Fibroblast of the conjunctiva (primary cell): ENCODE data around the gene FAM83G.
"Not testable (repeated sequence)": the region's sequence is repeated elsewhere in the genome, so short reads cannot be mapped to it uniquely, and the experiment has no call there.

ENCODE experiments used
- DNase-seq: peaks from one replicate; pipeline ENCODE4 v3.0.0-alpha.2; 2010; ENCODE audit warnings: low read depth

FAM83G gene

DNA sequence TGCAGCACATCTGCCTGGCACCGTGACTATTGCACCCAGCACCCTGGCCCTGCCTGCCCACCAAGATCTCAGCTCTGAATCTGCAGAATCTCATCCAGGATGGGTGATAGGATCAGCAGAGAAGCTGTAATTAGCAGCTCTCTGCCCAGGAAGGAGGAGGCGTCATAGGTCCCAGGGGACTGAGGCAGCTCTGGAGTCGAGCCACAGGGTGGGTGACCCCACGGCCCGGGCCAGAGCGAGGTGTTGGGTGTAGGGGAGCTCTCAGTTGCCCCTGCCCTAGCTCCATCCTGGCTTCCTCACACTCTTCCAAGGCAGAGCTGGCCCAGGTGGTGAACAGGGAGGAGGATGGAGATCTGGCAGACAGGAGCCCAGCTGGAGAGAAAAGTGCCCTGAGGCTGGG lies 18.2 kb upstream of the FAM83G start:
- no peak for DNase-seq

DNA sequence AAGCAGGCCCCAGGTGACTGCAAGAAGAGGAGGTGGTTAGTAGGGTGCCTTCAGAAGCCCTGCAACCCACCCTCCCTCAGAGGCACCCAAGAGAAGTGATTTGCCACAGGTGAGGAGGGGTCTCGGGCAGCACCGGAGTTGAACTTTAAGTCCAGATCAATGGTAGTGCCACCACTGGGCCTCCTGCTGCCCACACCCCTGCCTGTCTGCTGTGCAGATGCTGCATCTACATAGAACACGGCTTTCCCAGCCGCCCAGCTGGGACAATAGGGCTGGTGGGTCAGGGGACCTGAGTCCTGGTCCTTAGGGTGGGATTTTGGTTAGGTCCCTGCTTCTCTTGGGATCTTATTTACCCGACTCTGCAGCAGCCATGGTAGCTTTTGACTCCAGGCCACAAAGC lies 17.6 kb upstream of the FAM83G start:
- no peak for DNase-seq

DNA sequence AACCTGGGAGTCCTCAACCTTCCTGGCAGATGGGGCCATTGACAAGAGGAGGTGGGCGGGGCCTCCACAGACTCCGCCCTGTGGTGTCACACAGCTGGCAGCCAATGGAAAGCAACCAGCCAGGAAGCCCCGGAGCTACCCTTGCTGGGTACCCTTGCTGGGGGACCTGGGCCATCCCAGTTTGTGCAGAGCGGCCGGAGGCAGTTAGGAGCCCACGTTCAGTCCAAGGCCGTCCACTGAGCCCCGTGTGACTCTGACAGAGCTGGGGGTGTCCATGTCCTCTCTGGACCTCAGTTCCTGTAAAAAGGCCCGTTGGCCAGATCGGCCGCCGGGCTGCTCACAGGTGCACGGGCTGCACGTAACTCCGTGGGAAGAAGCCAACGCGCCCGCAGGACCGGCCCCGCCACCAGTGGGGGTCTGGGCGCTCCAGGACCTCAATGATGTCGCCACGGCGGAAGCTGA lies 17.1 kb upstream of the FAM83G start:
- no peak for DNase-seq

DNA sequence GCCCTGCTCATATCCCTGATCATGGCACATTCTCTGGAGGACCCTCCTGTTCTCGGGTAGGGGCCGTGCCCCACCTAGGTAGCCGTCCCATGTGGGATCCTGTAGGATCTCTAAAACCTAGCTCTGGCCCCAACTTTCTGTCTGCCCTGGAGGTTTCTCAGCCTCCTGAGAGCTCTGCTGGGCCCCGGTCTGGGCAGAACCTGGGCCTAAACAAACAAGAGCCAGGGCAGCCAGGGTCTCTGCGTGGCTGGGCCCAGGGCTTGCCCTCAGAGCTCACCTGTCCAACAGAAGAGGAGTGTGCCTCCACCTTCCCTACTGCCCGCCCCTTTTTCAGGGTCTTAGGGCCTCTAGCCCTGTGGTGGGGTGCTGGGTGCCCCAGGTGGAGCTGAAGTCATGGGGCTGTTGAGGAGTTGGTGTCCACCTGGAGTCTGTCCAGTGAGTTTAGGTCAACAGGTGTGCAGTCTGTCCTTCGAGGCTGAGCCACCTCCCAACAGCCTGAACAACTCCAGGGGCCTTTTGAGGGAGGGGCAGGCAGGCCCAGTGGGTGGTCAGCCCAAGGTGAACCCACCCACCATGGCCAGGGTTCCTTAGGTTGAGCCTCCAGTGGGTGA lies 16.6 kb upstream of the FAM83G start:
- DNase-seq = not testable (repeated sequence)

DNA sequence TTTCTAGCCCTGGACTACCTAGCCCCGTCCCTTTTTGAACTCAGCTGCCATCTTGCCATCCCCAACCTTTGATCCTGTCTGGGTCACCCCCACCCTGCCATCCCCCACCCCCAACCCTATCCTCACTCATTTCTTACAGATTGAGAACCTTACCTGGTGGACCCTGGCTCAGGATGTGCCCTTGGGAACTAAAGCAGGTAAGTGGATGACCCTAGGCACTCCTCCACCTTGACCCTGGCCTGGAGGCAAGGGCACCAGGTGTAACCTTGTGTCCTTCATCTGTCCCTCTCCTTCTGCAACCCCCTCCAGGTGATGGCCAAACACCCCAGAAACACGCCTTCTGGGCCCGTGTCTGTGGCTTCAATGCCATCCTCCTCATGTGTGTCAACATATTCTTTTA lies 15.5 kb upstream of the FAM83G start:
- DNase-seq = no peak

DNA sequence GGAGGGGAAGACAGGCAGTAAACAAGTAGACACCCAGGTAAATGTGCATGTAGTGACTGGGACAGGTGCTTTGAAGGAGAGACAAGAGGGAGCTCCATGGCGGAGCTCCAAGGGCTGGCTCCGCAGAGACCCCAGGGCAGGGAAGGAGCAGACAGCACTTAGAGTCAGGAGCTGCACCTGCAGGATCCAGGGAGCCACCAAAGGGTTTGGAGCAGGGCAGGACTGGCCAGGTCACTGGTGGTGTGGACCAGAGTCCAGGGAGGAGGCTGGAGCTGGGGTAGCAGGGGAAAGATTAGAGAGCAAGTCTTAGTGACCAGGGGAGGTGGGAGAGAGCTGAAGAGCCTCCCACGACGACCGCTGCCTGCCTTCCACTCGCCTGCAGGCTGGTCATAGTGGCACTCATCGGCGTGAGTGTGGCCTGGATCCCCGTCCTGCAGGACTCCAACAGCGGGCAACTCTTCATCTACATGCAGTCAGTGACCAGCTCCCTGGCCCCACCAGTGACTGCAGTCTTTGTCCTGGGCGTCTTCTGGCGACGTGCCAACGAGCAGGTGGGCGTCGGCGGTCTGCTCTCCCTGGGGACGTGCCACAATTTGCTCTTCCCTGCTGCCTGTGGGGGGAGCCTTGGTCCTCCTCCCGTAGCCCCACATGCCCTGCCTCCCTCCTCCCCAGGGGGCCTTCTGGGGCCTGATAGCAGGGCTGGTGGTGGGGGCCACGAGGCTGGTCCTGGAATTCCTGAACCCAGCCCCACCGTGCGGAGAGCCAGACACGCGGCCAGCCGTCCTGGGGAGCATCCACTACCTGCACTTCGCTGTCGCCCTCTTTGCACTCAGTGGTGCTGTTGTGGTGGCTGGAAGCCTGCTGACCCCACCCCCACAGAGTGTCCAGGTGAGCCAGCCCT lies 14.7 kb upstream of the FAM83G start:
- no peak for DNase-seq

DNA sequence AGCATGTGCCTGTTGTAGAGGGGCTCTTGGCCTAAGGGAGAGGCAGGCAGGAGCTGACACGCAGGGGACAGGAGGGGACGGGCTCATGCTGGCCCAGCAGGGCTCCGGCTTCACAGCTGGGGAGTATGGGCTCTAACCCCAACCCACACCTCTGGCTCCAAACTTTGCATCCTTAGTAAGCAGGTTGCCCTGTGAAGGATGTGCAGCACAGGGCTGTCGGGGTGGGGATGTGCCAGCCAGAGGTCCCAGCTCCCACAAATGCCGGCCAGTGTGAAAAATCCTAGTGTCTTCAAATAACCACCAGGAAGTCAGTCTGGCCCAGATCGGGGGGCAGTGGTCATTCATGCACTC lies 14.0 kb upstream of the FAM83G start:
- DNase-seq = no peak

DNA sequence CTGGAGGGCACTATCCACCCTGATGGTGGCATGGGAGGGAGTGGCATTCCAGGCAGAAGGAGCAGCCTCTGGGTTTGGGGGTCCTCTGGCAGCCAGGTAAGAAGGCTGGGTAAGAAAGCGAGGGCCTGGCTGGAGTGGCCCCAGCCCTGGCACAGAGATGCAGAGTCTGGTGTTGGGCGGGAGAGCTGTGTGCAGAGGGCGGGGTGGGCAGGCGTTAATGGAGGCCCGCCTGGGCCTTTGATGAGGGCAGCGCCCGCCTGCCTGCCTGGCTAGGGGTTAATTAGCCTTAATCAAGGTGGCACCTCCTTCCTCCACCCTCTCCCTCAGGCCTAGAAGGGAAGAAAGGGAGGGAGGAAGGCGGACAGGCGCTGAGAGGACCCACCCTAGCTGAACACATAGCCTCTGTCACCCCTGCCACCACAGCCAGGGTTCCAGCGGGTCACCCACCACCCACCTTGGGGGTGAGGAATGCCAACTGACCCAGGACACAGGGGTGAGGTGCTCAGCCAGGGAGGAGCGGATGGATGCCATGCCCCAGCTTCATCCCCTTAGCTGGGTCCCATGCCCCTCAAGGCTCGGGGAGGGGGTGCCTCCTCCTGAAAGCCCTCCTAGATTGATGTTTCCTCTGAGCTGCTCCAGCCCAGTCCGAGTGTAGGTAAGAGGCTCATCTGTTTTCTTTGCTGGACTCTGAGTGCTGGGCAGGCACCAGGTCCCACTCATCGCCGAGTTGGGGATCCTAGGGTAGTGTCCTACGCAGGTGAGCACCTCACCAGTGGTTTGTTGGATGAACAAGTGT lies 13.4 kb upstream of the FAM83G start:
- DNase-seq = no peak

DNA sequence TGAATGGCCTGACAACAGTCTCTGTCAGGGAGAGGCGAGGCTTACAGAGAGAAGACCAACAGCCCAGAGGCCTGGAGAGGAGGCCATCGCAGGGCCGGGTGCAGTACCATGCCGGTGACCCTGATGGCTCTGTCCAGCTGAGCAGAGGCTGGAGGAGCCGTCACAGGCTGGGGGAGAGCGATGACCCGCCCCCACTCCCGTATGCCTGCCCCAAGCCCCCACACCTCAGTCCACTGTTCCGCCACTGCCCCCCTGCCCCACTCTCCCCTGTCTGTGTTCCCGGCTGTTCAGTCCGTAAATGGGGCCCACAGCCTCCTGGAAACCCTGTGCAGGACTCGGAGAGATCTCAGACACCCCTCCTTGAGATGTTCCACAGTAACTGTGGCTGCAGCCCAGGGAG lies 12.8 kb upstream of the FAM83G start:
- DNase-seq = no peak

DNA sequence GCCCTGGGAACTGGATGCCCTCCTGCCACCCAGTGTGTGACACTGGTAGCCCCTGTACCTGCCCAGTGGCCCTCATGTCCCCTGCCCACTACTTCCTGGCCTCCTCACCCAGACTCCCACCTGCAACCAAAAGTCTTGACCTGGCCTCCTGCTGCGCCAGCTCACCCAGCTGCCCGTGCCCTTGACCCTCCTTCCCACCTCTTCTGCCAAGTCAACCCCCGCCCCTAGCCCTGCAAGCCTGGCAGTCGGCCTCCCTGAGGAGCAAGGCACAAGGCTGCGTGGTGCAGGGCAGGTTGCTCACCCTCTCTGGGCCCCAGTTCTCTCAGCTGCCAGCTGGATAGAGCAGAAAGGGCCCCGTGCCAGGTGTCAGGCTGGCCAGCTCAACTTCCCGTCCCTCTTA lies 12.3 kb upstream of the FAM83G start:
- no peak for DNase-seq

DNA sequence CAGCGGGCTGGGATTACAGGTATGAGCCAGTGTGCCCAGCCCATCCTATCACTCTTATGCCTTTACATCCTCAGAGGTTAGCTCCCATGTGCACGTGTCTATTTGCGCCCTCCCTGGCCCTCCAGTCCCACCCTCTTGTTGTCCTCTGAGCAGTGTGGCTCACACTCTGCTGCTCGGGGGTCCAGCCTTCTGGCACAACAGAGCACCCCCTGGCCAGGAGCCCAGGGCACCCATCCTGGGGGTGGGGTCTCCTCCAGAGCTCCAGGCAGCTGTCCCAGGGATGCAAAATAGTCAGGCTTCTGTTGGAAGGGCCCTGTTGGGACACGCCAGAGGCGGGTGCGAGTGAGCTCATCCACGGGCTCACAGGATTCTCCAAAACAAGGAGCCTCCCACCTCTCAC lies 11.7 kb upstream of the FAM83G start:
- no peak for DNase-seq

DNA sequence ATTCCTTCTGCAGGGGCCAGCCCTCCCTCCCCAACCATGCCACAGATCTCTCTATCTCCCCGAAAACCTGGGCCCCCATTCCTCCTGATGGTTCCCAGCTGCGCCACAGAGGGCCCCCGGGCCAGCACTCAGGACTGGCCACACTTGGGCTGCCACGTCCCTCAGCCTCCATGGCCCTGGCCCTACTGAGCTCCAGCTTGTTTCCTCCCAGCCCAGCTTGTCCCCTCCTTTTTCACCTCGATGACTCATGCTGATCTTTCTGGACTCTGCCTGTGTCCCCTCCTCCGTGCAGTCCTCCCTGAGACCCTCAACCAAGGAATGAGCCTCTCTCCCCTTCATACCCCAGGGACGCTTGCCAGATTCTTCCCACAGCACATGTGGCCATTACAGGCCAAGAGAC lies 10.9 kb upstream of the FAM83G start:
- no peak for DNase-seq

DNA sequence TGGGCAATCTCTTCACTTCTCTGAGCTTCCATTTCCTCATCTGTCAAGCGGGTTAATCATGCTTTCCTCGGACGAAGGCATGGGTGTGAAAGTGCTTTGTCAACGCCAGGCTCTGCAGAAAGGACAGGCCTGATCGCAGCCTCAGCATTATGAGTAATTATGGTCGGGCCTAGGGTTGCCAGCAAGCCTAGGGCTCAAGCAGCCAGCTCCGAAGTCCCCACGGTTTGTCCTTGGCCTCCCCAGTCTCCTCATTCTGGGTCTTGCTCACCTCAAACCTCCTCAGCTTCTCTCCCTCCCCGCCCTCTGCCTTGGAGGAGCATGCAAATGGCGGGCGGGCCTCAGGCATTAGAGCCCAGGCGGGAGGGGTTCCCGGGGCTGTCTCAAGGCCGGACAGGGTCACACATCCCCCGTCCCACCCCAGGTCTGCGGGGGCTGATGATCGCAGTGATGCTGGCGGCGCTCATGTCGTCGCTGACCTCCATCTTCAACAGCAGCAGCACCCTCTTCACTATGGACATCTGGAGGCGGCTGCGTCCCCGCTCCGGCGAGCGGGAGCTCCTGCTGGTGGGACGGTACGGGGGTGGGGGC lies 10.2 kb upstream of the FAM83G start:
- DNase-seq = no peak

DNA sequence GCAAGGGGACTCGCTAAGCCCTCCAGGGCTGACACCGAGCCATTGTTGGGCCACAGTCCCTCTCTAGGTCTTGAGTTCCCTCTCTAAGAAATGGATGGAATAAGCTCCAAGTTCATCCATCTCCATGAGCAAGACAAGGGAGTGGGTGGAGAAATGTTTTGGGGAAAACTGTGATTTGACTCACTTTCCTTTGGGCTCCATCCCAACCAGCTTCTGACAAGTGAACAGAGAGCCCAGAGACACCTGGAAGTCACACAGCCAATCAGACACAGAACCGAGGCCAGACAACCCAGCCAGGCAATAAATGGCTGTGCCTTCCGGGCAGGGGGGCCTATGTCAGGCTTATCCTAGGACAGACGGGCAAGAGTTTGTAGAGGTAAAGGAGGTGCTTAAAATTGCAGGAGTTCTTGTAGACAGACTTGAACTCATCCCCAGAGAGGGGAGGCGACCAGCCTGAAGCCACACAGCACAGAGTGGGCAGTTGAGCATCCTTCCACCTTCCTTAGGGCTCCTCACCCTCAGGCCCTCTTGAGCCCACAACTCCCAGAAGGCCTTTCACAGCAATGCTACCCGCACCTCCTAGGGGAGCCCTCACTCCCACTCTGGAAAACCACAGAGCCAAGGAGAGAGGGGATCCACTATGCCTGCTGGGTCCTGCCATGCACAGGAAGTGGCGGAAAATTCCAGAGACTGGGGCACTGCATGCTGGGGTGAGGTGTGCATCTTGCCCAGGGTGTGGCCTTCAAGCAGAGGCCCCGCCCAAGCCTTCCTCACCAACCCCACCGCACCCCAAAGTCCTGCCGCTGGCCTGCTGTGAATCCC lies 9.5 kb upstream of the FAM83G start:
- no peak for DNase-seq

DNA sequence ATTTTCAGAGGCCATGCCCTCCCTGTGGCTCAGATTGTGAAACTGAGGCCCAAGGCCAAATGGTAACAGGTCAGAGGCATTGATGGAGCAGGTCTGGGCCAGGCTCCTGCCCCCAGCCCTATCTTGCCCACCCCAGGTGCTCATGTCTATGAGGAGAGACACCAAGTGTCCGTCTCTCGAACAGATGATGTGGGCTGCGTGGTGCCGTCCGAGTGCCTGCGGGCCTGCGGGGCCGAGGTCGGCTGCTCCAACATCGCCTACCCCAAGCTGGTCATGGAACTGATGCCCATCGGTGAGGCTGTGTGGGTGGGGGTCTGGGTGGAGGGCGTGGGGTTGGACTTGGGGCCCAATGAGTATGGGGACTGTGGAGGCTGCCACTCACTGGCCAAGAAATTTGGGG lies 8.7 kb upstream of the FAM83G start:
- no peak for DNase-seq

DNA sequence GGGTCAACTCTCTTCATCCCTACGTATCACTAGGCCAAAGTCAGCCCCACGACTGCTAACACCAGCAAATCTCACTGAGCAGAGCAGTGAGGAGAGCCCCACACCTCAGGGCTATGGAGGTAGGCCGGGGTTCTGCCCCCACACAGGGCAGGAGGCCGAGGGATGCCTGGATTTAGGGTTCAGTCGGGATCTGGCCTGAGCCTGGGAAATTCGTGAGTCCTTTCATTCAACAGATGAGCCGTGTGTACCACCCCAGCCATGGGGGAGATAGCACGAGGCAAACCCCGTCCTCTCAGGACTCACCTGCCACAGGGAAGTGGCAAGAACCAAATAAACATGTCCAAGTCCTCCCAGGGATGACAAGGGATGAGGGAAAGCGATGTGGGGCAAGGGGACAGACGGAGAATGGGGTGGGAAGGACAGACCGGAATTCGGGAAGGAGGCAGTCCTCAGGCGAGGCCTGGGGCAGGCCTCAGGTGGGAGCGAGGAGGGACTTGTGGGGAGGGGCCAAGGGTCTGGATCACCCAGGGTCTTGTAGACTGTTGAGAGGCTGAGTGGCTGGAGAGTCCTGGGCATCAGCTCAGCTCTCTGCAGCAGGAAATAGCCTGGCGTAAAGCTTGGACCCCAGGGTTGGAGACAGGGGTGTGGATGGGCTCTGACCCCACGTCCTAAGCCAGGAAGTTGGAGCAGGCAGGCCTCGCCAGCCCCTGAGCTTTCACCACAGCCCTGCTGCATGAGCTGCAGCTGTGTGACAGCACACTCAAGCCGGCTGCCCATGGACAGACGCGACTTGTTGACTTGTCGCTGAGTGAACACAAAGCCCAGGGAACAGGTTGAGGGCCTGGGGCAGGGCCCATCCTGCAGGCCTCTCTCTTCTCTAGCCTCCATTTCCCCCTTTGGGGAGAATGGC lies 7.9 kb upstream of the FAM83G start:
- DNase-seq = no peak

DNA sequence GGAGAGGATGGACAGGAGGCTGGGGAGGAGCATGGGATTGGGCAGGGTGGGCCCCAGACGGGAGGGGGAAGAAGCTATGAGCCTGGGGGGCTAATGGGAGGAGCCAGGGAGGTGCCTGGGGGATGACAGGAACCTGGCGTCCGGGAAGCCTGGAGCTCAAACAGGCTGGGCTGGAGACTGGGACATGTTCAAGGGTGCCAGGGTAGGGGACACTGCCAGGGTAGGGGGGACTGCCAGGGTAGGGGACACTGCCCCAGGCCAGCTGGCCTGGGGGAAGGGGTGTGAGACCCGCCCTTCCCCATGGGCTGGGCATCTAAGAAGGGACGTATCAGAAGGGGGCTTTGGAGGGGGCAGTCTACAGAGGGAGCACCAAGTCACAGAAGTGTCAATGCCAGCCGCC lies 7.0 kb upstream of the FAM83G start:
- DNase-seq = no peak

DNA sequence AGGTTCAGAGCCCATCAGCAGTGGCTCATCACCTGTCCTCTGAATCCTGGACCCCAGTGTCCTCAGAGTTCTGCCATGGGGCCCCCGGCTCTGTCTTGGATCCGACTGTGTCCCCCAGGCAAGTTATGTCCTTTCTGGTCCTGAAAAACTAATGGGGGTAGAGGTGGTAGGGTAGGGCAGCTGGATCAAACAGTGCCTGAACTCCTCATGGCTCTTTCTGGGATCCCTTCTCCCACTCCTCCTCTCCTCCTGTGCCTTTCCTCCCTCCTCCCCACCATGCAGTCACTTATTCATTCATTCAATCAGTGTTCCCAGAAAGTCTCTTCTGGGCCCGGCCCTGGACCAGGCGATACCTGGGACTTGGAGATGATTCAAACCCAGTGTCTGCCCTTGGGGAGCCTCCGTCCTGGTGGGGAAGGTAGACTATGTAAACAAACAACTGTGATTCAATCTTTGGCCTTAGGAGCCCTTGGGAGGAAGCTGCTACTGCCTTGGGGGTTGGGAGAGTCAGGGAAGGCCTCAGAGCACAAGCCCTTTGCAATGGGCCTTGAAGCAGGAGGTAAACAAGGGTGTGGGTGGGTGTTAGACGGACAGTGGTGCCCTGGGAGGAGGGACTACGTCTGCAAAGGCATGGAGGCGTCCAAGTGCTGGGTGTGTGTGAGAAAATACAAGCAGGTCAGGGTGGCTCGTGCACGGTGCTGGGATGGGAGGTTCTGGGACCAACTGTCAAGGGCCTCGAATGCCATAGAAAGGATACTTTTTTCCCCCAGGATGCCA lies 6.4 kb upstream of the FAM83G start:
- DNase-seq = no peak

DNA sequence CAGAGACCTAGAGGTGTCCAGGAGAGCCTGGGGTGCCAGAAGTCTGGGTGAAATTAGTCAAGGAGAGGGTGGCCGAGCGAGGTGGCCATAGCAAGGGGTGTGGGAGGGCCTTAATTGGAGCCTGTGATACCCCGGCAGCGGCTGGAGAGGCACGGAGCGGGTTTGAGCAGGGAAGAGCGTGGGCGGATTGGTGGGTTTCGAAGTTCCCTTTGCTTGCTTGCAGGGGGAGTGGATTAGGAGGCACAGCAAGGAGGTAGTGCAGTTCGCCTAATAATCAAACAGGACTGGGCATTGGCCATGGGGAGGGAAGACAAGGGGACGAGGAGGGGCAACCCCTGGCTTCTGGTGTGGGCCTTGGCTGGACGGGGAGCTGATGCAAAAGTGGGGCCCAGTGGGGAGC lies 5.4 kb upstream of the FAM83G start:
- DNase-seq = no peak

DNA sequence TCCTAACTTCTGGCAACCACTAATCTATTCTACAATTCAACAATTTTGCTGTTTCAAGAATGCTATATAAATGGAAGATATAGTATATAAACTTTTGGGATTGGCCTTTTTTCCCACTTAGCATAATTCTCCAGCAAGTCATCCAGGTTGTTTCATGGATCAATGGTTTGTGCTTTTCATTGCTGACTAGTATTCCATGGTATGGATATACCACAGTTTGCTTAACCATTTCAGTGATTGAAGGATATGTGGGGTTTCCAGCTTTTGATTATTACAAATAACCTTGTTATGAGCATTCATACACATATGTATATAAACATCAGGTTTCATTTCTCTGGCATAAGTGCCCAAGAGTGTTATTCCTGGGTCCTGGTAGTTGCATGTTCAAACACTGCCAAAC lies 2.1 kb upstream of the FAM83G start:
- no peak for DNase-seq
